A172 (cell line): Measurements from ENCODE around the gene MAP4. TPM values are rescaled to one million over a fixed set of nuclear protein-coding genes. Genes with fewer than 3 reads are reported as not detected.
"Not testable (repeated sequence)": the region's sequence is repeated elsewhere in the genome, so short reads cannot be mapped to it uniquely, and the experiment has no call there.

Experiments
- DNase-seq: peaks from one replicate; pipeline ENCODE4 v3.0.0-alpha.2; 2015; ENCODE audit warnings: low spot score
- total RNA-seq: library from RNA; depleted of rRNA; stranded (reverse); fragments of >200 nt; shearing (Covaris generic); gene quantifications from 2 replicates; pipeline ENCODE4 v1.2.3, GENCODE V29; 2014; rRNA removed

The MAP4 gene
- total RNA-seq, 1 experiment from 2014 or later: 87.0 TPM

GRCh38 chr3:47847260-47847659 is 169.0 kb downstream of the MAP4 start:
- no peak for DNase-seq

GRCh38 chr3:47846880-47847248 is 169.4 kb downstream of the MAP4 start:
- DNase-seq: no peak

- DNase-seq: no peak
Measured at GRCh38 chr3:47846186-47846879, 169.9 kb downstream of the MAP4 start.

GRCh38 chr3:47841786-47842349 is 174.3 kb downstream of the MAP4 start:
- DNase-seq: no peak

GRCh38 chr3:47838503-47838902 is 177.7 kb downstream of the MAP4 start:
- DNase-seq: no peak

GRCh38 chr3:47836986-47837385 is 179.2 kb downstream of the MAP4 start:
- no peak for DNase-seq

- DNase-seq: not testable (repeated sequence)
Measured at GRCh38 chr3:47829482-47829881, 186.7 kb downstream of the MAP4 start.

GRCh38 chr3:47825590-47825989 is 190.6 kb downstream of the MAP4 start:
- DNase-seq: no peak

GRCh38 chr3:47824541-47825473 is 191.4 kb downstream of the MAP4 start:
- peak; percentile 69 for DNase-seq

GRCh38 chr3:47817609-47818008 is 198.6 kb downstream of the MAP4 start:
- no peak for DNase-seq

- no peak for DNase-seq
Measured at GRCh38 chr3:47813551-47814177, 202.6 kb downstream of the MAP4 start.

- no peak for DNase-seq
Measured at GRCh38 chr3:47804577-47804976, 211.6 kb downstream of the MAP4 start.

- no peak for DNase-seq
Measured at GRCh38 chr3:47803480-47804025, 212.7 kb downstream of the MAP4 start.

- peak; percentile 64 for DNase-seq
Measured at GRCh38 chr3:47802734-47803479, 213.3 kb downstream of the MAP4 start, which contains the start of gene DHX30. TSS of gene DHX30 (plus strand) at chr3:47803138. CDS start at chr3:47810684, 7,546 bp downstream.

Other genes starting within 250 kb of the MAP4 start
- gene SMARCC1, start 234.5 kb downstream of the MAP4 start, total RNA-seq: 49.6 and 51.2 TPM in 2 replicates
- gene DHX30, start 213.3 kb downstream of the MAP4 start, total RNA-seq: 93.2 and 111 TPM in 2 replicates
- gene CDC25A, start 172.0 kb upstream of the MAP4 start, total RNA-seq: 21.1 and 33.6 TPM in 2 replicates
- gene CAMP, start 207.1 kb upstream of the MAP4 start, total RNA-seq: not detected in 2 replicates
- 2.3 and 3.9 TPM in 2 replicates for gene ZNF589, start 224.7 kb upstream of the MAP4 start, total RNA-seq